Uterus (tissue), 4 donors: ENCODE results near the gene RHBDL2. TPM values are rescaled to one million over a fixed set of nuclear protein-coding genes. Genes with fewer than 3 reads are reported as not detected.

Experiments
- DNase-seq, 2 donors: peaks; one replicate each; pipeline ENCODE4 v3.0.0-alpha.2; 2019 to 2020
- H3K27ac ChIP-seq, 2 donors: fragments of 200-600 bp; sonication (generic); 1 replicate in 1 of 2; 2 replicates in 1 of 2; pipeline ENCODE4 v1.5.1; 2016 to 2018
- H3K27me3 ChIP-seq, 2 donors: fragments of 200-600 bp; sonication (generic); one replicate each; pipeline ENCODE4 v1.5.1; 2018 to 2019; ENCODE audit warnings: control low read depth in 1 of 2
- H3K36me3 ChIP-seq, 2 donors: fragments of 200-600 bp; sonication (generic); one replicate each; pipeline ENCODE4 v1.5.1; 2019; ENCODE audit warnings: control low read depth in 1 of 2
- H3K4me1 ChIP-seq, 2 donors: fragments of 200-600 bp; sonication (generic); one replicate each; pipeline ENCODE4 v1.5.1; 2018 to 2019; ENCODE audit warnings: control low read depth in 1 of 2
- H3K4me3 ChIP-seq, 2 donors: fragments of 200-600 bp; sonication (generic); 1 replicate in 1 of 2; 2 replicates in 1 of 2; pipeline ENCODE4 v1.5.1; 2018 to 2019; ENCODE audit warnings: mild to moderate bottlenecking in 1 of 2
- H3K9me3 ChIP-seq, 2 donors: fragments of 200-600 bp; sonication (generic); one replicate each; pipeline ENCODE4 v1.5.1; 2019; ENCODE audit warnings: control low read depth in 1 of 2
- POLR2A ChIP-seq, 2 donors: fragments of 450-650 bp; IDR thresholded peaks; one replicate each; pipeline ENCODE4 v1.6.1; 2016; ENCODE audit warnings: antibody characterized with exemption in 2 of 2, mild to moderate bottlenecking in 1 of 2, moderate library complexity in 1 of 2
- intact Hi-C: fragments of 100-400 bp; cut with DNase I; formaldehyde crosslinking; loops from one replicate; pipeline ENCODE4 v1.15.1; 2023; ENCODE audit warnings: low total_unique reads
- total RNA-seq, 4 donors: library from RNA; depleted of rRNA in 3 of 4; stranded (reverse); fragments of >200 nt in 3 of 4; gene quantifications; one replicate each; pipeline versions ENCODE4 v1.1.0 to v1.2.4, GENCODE V29; 2014 to 2023
- TF ChIP-seq, protein P1 (sequence below), 4 experiments: fragments of 200-600 bp in 2 of 4; fragments of 450-650 bp in 2 of 4; sonication (generic) in 2 of 4; IDR thresholded peaks; one replicate each; pipeline ENCODE4 v1.5.1; 2016 to 2019; ENCODE audit warnings: antibody characterized with exemption in 4 of 4, mild to moderate bottlenecking in 2 of 4, moderate library complexity in 1 of 4
- donor health status: DM: yes; HTN: yes; CAD: no.

RHBDL2 gene
- total RNA-seq, 4 donors from 2014 or later = 1.2 TPM; not detected in 3

DNA sequence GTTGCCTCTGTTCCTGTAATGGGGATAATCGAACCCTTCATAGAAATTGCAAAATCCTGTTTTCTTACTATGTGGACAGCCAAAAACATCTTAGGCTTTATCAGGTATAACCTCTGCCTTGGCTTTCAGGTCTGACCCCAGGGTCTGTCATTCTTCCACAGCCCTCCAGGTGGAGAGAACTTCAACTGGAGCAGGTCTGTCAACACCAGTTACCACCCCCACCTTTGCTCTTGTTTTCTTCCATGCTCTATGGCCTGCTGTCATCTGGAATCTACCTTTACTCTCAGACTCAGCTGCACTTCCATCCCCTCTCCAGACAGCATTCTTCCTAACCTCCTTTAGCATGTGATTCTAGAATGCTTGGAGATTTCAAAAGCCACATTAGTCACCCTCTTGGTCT is 49.9 kb downstream of the RHBDL2 start:
- no peak for DNase-seq
- Histone ChIP-seq H3K9me3 (no peaks in the 10 kb centered on the region), H3K36me3 (no peaks in the 10 kb centered on the region), H3K4me1 (no peaks in the 10 kb centered on the region), H3K4me3 (no peak overlapping the region), H3K27ac (no peak overlapping the region), H3K27me3 (no peaks in the 10 kb centered on the region)
- intact Hi-C loops = no loop called here
- TF ChIP-seq, protein P1, sequence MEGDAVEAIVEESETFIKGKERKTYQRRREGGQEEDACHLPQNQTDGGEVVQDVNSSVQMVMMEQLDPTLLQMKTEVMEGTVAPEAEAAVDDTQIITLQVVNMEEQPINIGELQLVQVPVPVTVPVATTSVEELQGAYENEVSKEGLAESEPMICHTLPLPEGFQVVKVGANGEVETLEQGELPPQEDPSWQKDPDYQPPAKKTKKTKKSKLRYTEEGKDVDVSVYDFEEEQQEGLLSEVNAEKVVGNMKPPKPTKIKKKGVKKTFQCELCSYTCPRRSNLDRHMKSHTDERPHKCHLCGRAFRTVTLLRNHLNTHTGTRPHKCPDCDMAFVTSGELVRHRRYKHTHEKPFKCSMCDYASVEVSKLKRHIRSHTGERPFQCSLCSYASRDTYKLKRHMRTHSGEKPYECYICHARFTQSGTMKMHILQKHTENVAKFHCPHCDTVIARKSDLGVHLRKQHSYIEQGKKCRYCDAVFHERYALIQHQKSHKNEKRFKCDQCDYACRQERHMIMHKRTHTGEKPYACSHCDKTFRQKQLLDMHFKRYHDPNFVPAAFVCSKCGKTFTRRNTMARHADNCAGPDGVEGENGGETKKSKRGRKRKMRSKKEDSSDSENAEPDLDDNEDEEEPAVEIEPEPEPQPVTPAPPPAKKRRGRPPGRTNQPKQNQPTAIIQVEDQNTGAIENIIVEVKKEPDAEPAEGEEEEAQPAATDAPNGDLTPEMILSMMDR (IDR thresholded peaks at IDR 0.05) = no peak
- no peak for TF ChIP-seq POLR2A (IDR thresholded peaks at IDR 0.05)

- intact Hi-C loops = no loop called here
- H3K4me3 ChIP-seq = no peak overlapping the region
- TF ChIP-seq POLR2A (IDR thresholded peaks at IDR 0.05) = no peak
- TF ChIP-seq, protein P1 (IDR thresholded peaks at IDR 0.05) = no peak
- no peaks in the 10 kb centered on the region for H3K36me3 ChIP-seq
- no peak for DNase-seq
- no peak overlapping the region for H3K27ac ChIP-seq
- H3K4me1 ChIP-seq = no peaks in the 10 kb centered on the region
- no peaks in the 10 kb centered on the region for H3K27me3 ChIP-seq
- H3K9me3 ChIP-seq = no peaks in the 10 kb centered on the region
Observed at GRCh38 chr1:38889589-38889988, 52.0 kb downstream of the RHBDL2 start.

GRCh38 chr1:38888423-38889333 is 53.0 kb downstream of the RHBDL2 start:
- no peaks in the 10 kb centered on the region for H3K4me1 ChIP-seq
- intact Hi-C loops = no loop called here
- TF ChIP-seq, protein P1 (IDR thresholded peaks at IDR 0.05) = no peak
- TF ChIP-seq POLR2A (IDR thresholded peaks at IDR 0.05) = no peak

GRCh38 chr1:38885092-38885491 is 56.5 kb downstream of the RHBDL2 start:
- intact Hi-C loops = no loop called here
- no peak for TF ChIP-seq POLR2A (IDR thresholded peaks at IDR 0.05)
- TF ChIP-seq, protein P1 (IDR thresholded peaks at IDR 0.05) = no peak
- no peak for DNase-seq
- Histone ChIP-seq H3K27me3 (no peaks in the 10 kb centered on the region), H3K36me3 (no peaks in the 10 kb centered on the region), H3K9me3 (no peaks in the 10 kb centered on the region), H3K4me3 (no peak overlapping the region), H3K27ac (no peak overlapping the region), H3K4me1 (no peaks in the 10 kb centered on the region)

More at GRCh38 chr1:38888423-38889333, 53.0 kb downstream of the RHBDL2 start:
- Histone ChIP-seq H3K36me3 (no peaks in the 10 kb centered on the region), H3K9me3 (no peaks in the 10 kb centered on the region), H3K27me3 (no peaks in the 10 kb centered on the region), H3K4me3 (no peak overlapping the region), H3K27ac (no peak overlapping the region)
- no peak for DNase-seq

- TF ChIP-seq, protein P1 (IDR thresholded peaks at IDR 0.05) = no peak
- no peak for TF ChIP-seq POLR2A (IDR thresholded peaks at IDR 0.05)
- intact Hi-C loops = no loop called here
- H3K9me3 ChIP-seq = no peaks in the 10 kb centered on the region
- no peaks in the 10 kb centered on the region for H3K27me3 ChIP-seq
- no peak within 1 kb of the TSS for H3K27ac ChIP-seq
- H3K4me3 ChIP-seq = no peak within 1 kb of the TSS
- no peaks in the 10 kb centered on the region for H3K36me3 ChIP-seq
- DNase-seq = no peak
- no peaks in the 10 kb centered on the region for H3K4me1 ChIP-seq
Observed at GRCh38 chr1:38881487-38881886, 60.1 kb downstream of the RHBDL2 start, which contains the start of gene GJA9. Gene GJA9, minus strand, starts transcription at chr1:38881587. Its CDS starts 5,489 bp downstream, at chr1:38876098.
